Germinal center (tissue), 1 donor: ENCODE results near the gene SLC4A2.

Source experiments
- DNase-seq: peaks from one replicate; pipeline ENCODE4 v3.0.0; 2012; ENCODE audit warnings: mixed read lengths, low spot score

SLC4A2 gene

GRCh38 chr7:151093748-151094147 lies 34.4 kb downstream of the SLC4A2 start:
- DNase-seq, result no peak

- no peak for DNase-seq
These were observed 35.3 kb downstream of the SLC4A2 start for GRCh38 chr7:151094675-151095074.

GRCh38 chr7:151095123-151095797 lies 35.9 kb downstream of the SLC4A2 start:
- no peak for DNase-seq

- no peak for DNase-seq
These were observed 36.6 kb downstream of the SLC4A2 start for GRCh38 chr7:151095828-151096475.

- no peak for DNase-seq
These were observed 40.3 kb downstream of the SLC4A2 start for GRCh38 chr7:151099486-151100211.

GRCh38 chr7:151100921-151101320 lies 41.5 kb downstream of the SLC4A2 start:
- DNase-seq, result no peak

- no peak for DNase-seq
These were observed 42.4 kb downstream of the SLC4A2 start for GRCh38 chr7:151101621-151102396.

- DNase-seq, result no peak
These were observed 43.6 kb downstream of the SLC4A2 start for GRCh38 chr7:151102991-151103390.

- DNase-seq, result no peak
These were observed 44.6 kb downstream of the SLC4A2 start for GRCh38 chr7:151103973-151104372.

GRCh38 chr7:151104411-151105235 lies 45.2 kb downstream of the SLC4A2 start:
- DNase-seq, result no peak

- DNase-seq, result no peak
These were observed 48.5 kb downstream of the SLC4A2 start for GRCh38 chr7:151107882-151108281.

- DNase-seq, result no peak
These were observed 50.0 kb downstream of the SLC4A2 start for GRCh38 chr7:151109094-151110048.

- DNase-seq, result no peak
These were observed 51.0 kb downstream of the SLC4A2 start for GRCh38 chr7:151110236-151110940.

- peak; percentile 85 for DNase-seq
These were observed 51.7 kb downstream of the SLC4A2 start for GRCh38 chr7:151110941-151111645.

- DNase-seq, result no peak
These were observed 54.2 kb downstream of the SLC4A2 start for GRCh38 chr7:151113344-151114150.

- DNase-seq, result no peak
These were observed 55.0 kb downstream of the SLC4A2 start for GRCh38 chr7:151114151-151115090.
